Sigmoid colon (tissue), 4 donors: ENCODE results near the gene PPP4R2.

ENCODE experiments used
- CTCF ChIP-seq, 4 experiments: fragments of 450-650 bp in 3 of 4; fragments of 200-600 bp in 1 of 4; IDR thresholded peaks; one replicate each; pipeline ENCODE4 v1.5.1; 2016 to 2019; ENCODE audit warnings: antibody characterized with exemption in 4 of 4, mild to moderate bottlenecking in 3 of 4, moderate library complexity in 2 of 4
- EP300 ChIP-seq, 4 donors: sonication (generic); formaldehyde crosslinking; IDR thresholded peaks; one replicate each; pipeline ENCODE4 v1.6.1; 2017; ENCODE audit warnings: antibody characterized with exemption in 4 of 4
- POLR2A ChIP-seq, 2 donors: fragments of 450-650 bp; IDR thresholded peaks; one replicate each; pipeline ENCODE4 v1.6.1; 2016; ENCODE audit warnings: antibody characterized with exemption in 2 of 2, mild to moderate bottlenecking in 2 of 2, moderate library complexity in 2 of 2

GRCh38 chr3:72990701-72991395 lies 5.8 kb upstream of the PPP4R2 start:
- TF ChIP-seq CTCF (IDR thresholded peaks at IDR 0.05): no peak
- no peak for TF ChIP-seq POLR2A (IDR thresholded peaks at IDR 0.05)
- TF ChIP-seq EP300 (IDR thresholded peaks at IDR 0.05): no peak
